BE2C (cell line): ENCODE data around the gene SASH1.

Experiments used
- DNase-seq: peaks from one replicate; pipeline ENCODE4 v3.0.0-alpha.2; 2020
- H3K27me3 ChIP-seq: fragments of 250-450 bp; sonication (Bioruptor Pico); 2 replicates; pipeline ENCODE4 v1.5.1; 2020; ENCODE audit warnings: mild to moderate bottlenecking
- H3K36me3 ChIP-seq: fragments of 250-450 bp; sonication (Bioruptor Pico); 2 replicates; pipeline ENCODE4 v1.5.1; 2020; ENCODE audit warnings: mild to moderate bottlenecking
- H3K4me1 ChIP-seq: fragments of 250-450 bp; sonication (Bioruptor Pico); 2 replicates; pipeline ENCODE4 v1.5.1; 2020
- H3K4me3 ChIP-seq: 2 replicates; pipeline ENCODE4 v1.5.1; 2011; ENCODE audit warnings: low read depth, low read length
- H3K9me3 ChIP-seq: fragments of 250-450 bp; sonication (Bioruptor Pico); 2 replicates; pipeline ENCODE4 v1.5.1; 2020
- TF ChIP-seq, protein P1 (sequence below): IDR thresholded peaks from 2 replicates; pipeline ENCODE4 v1.5.1; 2012; ENCODE audit warnings: mild to moderate bottlenecking, low read depth, low read length

SASH1 gene

GRCh38 chr6:148534871-148535270 is 192.2 kb downstream of the SASH1 start:
- Histone ChIP-seq H3K4me3 (no peak overlapping the region), H3K27me3 (no peaks in the 10 kb centered on the region), H3K4me1 (no peaks in the 10 kb centered on the region), H3K36me3 (no peaks in the 10 kb centered on the region), H3K9me3 (no peaks in the 10 kb centered on the region)
- no peak for DNase-seq
- TF ChIP-seq, protein P1, sequence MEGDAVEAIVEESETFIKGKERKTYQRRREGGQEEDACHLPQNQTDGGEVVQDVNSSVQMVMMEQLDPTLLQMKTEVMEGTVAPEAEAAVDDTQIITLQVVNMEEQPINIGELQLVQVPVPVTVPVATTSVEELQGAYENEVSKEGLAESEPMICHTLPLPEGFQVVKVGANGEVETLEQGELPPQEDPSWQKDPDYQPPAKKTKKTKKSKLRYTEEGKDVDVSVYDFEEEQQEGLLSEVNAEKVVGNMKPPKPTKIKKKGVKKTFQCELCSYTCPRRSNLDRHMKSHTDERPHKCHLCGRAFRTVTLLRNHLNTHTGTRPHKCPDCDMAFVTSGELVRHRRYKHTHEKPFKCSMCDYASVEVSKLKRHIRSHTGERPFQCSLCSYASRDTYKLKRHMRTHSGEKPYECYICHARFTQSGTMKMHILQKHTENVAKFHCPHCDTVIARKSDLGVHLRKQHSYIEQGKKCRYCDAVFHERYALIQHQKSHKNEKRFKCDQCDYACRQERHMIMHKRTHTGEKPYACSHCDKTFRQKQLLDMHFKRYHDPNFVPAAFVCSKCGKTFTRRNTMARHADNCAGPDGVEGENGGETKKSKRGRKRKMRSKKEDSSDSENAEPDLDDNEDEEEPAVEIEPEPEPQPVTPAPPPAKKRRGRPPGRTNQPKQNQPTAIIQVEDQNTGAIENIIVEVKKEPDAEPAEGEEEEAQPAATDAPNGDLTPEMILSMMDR = no peak

DNA sequence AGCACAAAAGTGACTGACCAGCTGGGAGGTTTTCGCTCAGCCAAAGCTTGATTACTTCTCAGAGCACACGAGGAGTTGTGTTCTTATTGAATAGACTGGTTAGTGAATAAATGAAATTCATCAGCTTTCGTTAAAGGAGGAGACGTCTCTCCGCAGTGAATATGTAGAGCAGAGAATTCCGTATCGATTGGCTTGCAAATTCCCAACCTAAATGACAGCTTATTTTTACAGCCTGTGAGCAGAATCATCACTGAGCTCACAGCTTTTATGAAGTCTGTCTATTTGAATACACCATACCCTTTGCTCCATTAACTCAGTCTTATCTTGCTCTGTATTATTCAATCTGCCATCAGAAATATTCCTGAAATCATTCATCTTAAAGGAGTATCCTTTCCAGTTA is 192.7 kb downstream of the SASH1 start:
- Histone ChIP-seq H3K4me1 (no peaks in the 10 kb centered on the region), H3K27me3 (no peaks in the 10 kb centered on the region), H3K9me3 (no peaks in the 10 kb centered on the region), H3K4me3 (no peak overlapping the region), H3K36me3 (no peaks in the 10 kb centered on the region)
- TF ChIP-seq, protein P1 = no peak
- no peak for DNase-seq

- no peaks in the 10 kb centered on the region for H3K4me1 ChIP-seq
- no peaks in the 10 kb centered on the region for H3K36me3 ChIP-seq
- H3K9me3 ChIP-seq = no peaks in the 10 kb centered on the region
- DNase-seq = no peak
- no peak overlapping the region for H3K4me3 ChIP-seq
- no peaks in the 10 kb centered on the region for H3K27me3 ChIP-seq
- TF ChIP-seq, protein P1 = no peak
Measured at GRCh38 chr6:148535976-148536375, 193.3 kb downstream of the SASH1 start.

DNA sequence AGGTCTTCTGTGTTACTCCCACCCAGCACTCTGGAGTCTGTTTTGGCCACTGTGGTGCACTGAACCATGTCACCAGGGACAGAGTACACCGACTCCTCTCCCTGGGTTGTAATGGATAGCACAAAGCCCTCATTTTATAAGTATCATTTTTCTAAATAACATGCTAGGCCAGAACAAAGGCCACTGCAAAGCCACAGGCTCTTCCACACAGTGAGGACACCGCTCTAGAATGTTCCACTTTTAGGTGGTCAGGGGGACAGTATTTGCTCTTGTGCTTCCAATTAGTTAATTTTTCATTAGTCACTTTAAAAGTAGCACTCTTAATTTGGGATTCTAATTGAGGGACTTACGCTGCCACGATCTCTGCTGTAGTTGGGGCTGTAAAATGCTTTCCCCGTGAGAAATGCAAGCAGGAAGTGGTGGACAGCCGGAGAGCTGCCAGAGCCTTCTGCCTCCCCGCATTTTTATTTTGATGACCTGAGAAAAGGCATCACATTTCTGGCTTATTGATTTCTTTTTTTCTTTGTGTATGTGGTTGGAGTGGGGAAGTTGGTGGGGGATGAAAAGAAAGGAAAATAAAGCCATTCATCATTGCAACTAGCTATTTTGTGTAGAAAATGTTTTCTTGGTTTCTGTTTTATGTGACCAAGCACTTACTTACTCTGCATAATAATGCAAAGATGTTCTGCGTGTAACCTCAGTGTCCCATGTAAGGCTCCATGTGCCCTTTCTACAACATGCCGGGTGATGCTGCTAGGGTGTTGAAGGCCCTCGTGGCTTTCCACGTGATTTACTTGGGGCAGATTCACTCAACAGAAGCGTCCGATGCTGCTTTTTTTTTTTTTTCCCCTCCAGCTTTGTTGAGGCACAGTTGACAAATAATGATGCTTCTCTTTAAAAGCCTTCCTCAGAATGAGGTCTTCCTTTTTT is 195.9 kb downstream of the SASH1 start:
- Histone ChIP-seq H3K36me3 (no peaks in the 10 kb centered on the region), H3K4me1 (no peaks in the 10 kb centered on the region), H3K27me3 (no peaks in the 10 kb centered on the region), H3K4me3 (no peak overlapping the region), H3K9me3 (no peaks in the 10 kb centered on the region)
- TF ChIP-seq, protein P1 = no peak
- DNase-seq = no peak

- H3K9me3 ChIP-seq = no peaks in the 10 kb centered on the region
- H3K27me3 ChIP-seq = no peaks in the 10 kb centered on the region
- H3K36me3 ChIP-seq = no peaks in the 10 kb centered on the region
- H3K4me1 ChIP-seq = 0 out of 2 replicates have a peak, but pooled peaks cover 4% of the 10 kb centered on the region
- no peak for DNase-seq
- no peak overlapping the region for H3K4me3 ChIP-seq
- TF ChIP-seq, protein P1 = no peak
Measured at GRCh38 chr6:148543540-148543939, 200.9 kb downstream of the SASH1 start.

GRCh38 chr6:148544421-148544820 is 201.8 kb downstream of the SASH1 start:
- TF ChIP-seq, protein P1 = no peak
- no peak for DNase-seq
- H3K4me3 ChIP-seq = no peak overlapping the region
- H3K9me3 ChIP-seq = no peaks in the 10 kb centered on the region
- H3K4me1 ChIP-seq = 0 out of 2 replicates have a peak, but pooled peaks cover 4% of the 10 kb centered on the region
- H3K27me3 ChIP-seq = no peaks in the 10 kb centered on the region
- H3K36me3 ChIP-seq = no peaks in the 10 kb centered on the region
